Measurements from ENCODE around the gene TRIM65. TPM values are rescaled to one million over a fixed set of nuclear protein-coding genes. Genes with fewer than 3 reads are reported as not detected.

TRIM65 gene
- total and polyA plus RNA-seq, 3 donors from 2014 or later: 8.6 to 25.5 (median 23.4) TPM

DNA sequence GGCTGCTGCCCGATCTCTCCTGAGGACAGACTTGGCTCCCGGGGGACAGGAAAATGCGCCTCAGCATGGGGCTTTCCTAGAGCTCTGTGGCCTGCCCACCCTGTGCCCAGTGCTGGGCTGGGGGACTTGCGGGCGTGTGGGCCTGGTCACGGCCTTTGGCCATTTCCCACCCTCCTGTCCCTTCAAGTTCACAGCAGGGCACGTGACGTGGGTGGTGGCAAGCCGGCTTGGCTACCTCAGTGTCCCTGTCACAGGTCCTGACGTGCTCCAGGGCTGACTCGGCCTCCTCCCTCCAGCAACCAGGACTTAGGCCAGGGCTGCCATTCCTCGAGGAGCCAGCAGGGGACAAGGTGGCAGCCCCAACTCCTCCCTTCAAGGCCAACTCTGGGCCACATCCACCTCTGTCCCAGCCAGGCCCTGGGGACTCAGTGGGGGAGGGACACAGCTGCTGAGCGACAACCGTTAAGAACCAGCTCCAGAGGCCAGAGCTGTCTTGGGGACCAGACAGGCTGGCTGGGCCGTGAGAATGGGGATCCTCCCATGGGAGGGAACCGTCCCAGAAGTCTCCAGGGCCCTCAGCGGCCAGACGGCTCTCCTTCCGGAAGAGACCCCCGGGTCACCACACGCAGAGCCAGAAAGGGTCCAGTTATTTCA is 51.6 kb downstream of the TRIM65 start:
- peak; percentile 83 for DNase-seq
- intact Hi-C loops (cut with DNase I; ENCODE audit: low total_unique reads): loop anchor here (10.0 kb wide), 1 partner anchor 70 kb away; a partner anchor contains a TSS
- Histone ChIP-seq H3K4me3 (no peak overlapping the region), H3K36me3 (ENCODE audit: low read depth, missing control alignments) (no peaks in the 10 kb centered on the region), H3K9me3 (no peaks in the 10 kb centered on the region), H3K27me3 (no peaks in the 10 kb centered on the region), H3K27ac (peak overlapping the region; percentile 55 to 64), H3K4me1 (peaks cover 40% of the 10 kb centered on the region)
- WGBS, 2 donors: 48 to 60% methylated on average over 8 to 21 of the region's 21 CpGs
- TF ChIP-seq, protein P1, sequence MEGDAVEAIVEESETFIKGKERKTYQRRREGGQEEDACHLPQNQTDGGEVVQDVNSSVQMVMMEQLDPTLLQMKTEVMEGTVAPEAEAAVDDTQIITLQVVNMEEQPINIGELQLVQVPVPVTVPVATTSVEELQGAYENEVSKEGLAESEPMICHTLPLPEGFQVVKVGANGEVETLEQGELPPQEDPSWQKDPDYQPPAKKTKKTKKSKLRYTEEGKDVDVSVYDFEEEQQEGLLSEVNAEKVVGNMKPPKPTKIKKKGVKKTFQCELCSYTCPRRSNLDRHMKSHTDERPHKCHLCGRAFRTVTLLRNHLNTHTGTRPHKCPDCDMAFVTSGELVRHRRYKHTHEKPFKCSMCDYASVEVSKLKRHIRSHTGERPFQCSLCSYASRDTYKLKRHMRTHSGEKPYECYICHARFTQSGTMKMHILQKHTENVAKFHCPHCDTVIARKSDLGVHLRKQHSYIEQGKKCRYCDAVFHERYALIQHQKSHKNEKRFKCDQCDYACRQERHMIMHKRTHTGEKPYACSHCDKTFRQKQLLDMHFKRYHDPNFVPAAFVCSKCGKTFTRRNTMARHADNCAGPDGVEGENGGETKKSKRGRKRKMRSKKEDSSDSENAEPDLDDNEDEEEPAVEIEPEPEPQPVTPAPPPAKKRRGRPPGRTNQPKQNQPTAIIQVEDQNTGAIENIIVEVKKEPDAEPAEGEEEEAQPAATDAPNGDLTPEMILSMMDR (IDR thresholded peaks at IDR 0.05): peak; percentile 68 to 85 (median 83)
- no peak for TF ChIP-seq POLR2A (IDR thresholded peaks at IDR 0.05)

DNA sequence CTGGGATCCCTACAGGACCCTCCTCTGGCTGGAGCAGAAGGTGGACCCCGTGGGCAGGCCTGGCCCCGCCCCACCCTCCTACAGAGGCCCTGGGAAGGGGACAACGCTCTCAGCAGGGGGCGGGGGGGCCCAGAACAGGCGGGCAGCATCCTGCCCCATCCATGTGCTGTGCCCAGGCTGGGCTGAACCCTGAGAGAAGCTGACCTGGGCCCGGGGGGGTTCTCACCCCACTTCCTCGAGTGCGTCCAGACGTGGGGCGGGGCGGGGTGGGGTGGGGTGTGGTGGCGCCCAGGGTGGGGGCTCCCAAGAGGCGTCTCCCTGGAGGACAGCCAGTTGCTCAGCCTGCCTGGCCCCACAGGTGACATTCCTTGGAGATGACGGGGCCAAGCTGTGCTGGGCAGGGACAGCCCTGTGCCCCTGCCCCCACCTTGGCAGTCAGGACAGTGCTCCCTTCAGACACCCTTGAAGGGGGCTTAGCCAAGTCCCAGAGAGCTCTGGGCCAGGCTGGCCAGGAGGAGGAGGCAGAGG is 52.2 kb downstream of the TRIM65 start:
- DNase-seq: no peak
- Histone ChIP-seq H3K9me3 (no peaks in the 10 kb centered on the region), H3K36me3 (ENCODE audit: low read depth, missing control alignments) (no peaks in the 10 kb centered on the region), H3K27me3 (no peaks in the 10 kb centered on the region), H3K27ac (peak overlapping the region; percentile 55 to 64), H3K4me1 (peaks cover 36% of the 10 kb centered on the region), H3K4me3 (no peak overlapping the region)
- 65 to 73% methylated on average over 3 to 14 of the region's 14 CpGs for WGBS, 2 donors
- TF ChIP-seq POLR2A (IDR thresholded peaks at IDR 0.05): no peak
- TF ChIP-seq, protein P1 (IDR thresholded peaks at IDR 0.05): no peak
- intact Hi-C loops (cut with DNase I; ENCODE audit: low total_unique reads): loop anchor here (10.0 kb wide), 1 partner anchor 70 kb away; a partner anchor contains a TSS

DNA sequence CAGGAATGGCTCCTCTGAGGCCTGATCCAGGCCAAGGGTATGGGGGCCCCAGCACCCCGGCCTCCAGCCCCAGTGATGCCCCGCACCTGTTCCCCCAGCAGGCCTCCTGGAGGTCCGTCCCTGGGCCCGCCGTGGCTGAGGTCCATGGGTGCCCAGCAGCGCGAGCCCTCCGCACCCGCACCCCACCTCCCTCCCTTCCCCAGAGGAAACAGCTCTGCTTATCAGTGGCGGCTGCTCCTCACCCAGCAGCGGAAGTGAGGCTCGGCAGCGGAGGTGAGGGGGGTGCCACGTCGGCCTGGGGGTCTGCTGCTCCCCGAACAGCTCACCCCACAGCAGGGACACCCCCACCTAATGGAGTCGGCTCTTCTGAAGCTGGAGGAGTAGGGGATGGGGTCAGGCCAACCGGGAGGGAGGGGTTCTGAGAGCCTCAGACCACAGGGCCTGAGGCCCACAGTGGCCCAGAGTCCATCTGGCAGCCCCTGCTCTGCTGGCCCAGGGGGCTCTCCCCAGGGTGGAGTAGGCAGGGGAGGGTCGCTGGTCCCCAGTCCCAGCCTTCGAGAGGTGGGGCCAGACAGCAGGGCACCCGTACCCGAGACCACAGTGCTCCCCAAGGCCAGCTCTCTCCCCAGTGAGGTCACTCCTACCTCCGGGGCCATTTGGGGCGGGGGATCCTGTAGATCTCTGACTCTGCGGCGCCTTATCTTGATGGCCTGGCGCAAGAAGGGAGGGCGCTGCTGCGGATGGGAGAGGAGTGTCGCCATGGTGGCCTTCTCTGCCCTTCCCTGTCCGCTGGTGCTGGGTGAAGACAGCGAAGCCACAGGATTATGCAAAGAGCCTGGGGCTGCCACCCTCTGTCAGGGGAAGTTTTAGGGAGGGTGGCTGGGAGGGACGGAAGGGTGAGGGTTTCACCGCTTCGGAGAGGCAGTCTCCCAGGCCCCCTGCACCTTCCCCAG is 52.9 kb downstream of the TRIM65 start, which contains the start of gene UNC13D:
Gene UNC13D (minus strand): TSS at position 828 of the 953 bp plus-strand sequence. CDS start 67 bp downstream, at position 761.
- peaks cover 29% of the 10 kb centered on the region for H3K4me1 ChIP-seq
- H3K27me3 ChIP-seq: no peaks in the 10 kb centered on the region
- H3K4me3 ChIP-seq: no peak within 1 kb of the TSS
- no peaks in the 10 kb centered on the region for H3K36me3 ChIP-seq (ENCODE audit: low read depth, missing control alignments)
- no peaks in the 10 kb centered on the region for H3K9me3 ChIP-seq
- 65 to 85% methylated on average over 3 to 35 of the region's 35 CpGs for WGBS, 2 donors
- DNase-seq: peak; percentile 30
- H3K27ac ChIP-seq: peak within 1 kb of the TSS; percentile 55 to 64
- TF ChIP-seq, protein P1 (IDR thresholded peaks at IDR 0.05): no peak
- TF ChIP-seq POLR2A (IDR thresholded peaks at IDR 0.05): no peak
- intact Hi-C loops (cut with DNase I; ENCODE audit: low total_unique reads): loop anchor here (10.0 kb wide), 1 partner anchor 69 kb away; a partner anchor contains a TSS

DNA sequence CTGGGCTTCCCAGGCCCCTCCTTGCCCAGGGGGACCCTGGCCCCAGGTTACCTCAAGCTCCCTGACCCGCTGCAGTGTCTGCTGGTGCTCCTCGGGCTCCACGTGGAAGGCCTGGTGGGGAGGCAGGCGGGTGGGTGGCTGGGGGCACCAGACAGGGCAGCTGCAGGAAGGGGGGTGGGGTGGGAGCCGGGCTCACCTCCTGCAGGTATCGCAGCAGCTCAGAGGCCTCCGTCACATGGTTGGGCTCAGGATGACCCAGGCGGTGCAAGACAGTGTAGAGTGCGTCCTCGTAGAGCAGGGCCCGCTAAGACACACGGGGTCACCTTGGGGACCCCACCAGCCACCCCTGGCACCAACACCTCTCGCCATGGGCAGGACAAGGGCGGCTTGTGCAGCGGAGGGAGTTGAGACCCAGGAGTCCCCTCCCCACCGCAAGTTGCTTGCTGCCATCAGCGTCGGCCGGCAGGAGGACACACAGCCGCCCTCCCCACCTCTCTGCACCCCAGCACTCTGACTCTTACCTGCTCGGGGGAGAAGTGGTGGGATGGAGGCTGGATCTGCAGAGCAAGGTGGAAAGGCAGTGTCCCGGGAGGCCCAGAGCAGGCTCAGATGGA is 53.7 kb downstream of the TRIM65 start:
- Histone ChIP-seq H3K4me3 (no peak overlapping the region), H3K9me3 (no peaks in the 10 kb centered on the region), H3K36me3 (ENCODE audit: low read depth, missing control alignments) (no peaks in the 10 kb centered on the region), H3K4me1 (peaks cover 21% of the 10 kb centered on the region), H3K27ac (no peak overlapping the region), H3K27me3 (no peaks in the 10 kb centered on the region)
- TF ChIP-seq, protein P1 (IDR thresholded peaks at IDR 0.05): no peak
- TF ChIP-seq POLR2A (IDR thresholded peaks at IDR 0.05): no peak
- intact Hi-C loops (cut with DNase I; ENCODE audit: low total_unique reads): loop anchor here (10.0 kb wide), 1 partner anchor 68 kb away; a partner anchor contains a TSS
- DNase-seq: no peak
- WGBS, 2 donors: 84 to 95% methylated on average over 9 to 22 of the region's 22 CpGs
